Vagina (tissue), 2 donors: Measurements from ENCODE around the gene IGFBP5. TPM values are rescaled to one million over a fixed set of nuclear protein-coding genes. Genes with fewer than 3 reads are reported as not detected.

Experiments
- DNase-seq, 2 donors: peaks; one replicate each; pipeline ENCODE4 v3.0.0-alpha.2; 2017; ENCODE audit errors: extremely low spot score in 2 of 2
- H3K27ac ChIP-seq: fragments of 200-600 bp; sonication (generic); one replicate; pipeline ENCODE4 v1.5.1; 2019
- H3K27me3 ChIP-seq: fragments of 200-600 bp; sonication (generic); one replicate; pipeline ENCODE4 v1.5.1; 2019
- H3K36me3 ChIP-seq, 2 donors: fragments of 200-600 bp; sonication (generic); one replicate each; pipeline ENCODE4 v1.5.1; 2017 to 2019
- H3K4me1 ChIP-seq: fragments of 200-600 bp; sonication (generic); one replicate; pipeline ENCODE4 v1.5.1; 2019
- H3K4me3 ChIP-seq, 2 donors: fragments of 200-600 bp; sonication (generic); 1 replicate in 1 of 2; 2 replicates in 1 of 2; pipeline ENCODE4 v1.5.1; 2016 to 2019
- H3K9me3 ChIP-seq: fragments of 200-600 bp; sonication (generic); one replicate; pipeline ENCODE4 v1.5.1; 2019
- CTCF ChIP-seq, 3 experiments: fragments of 450-650 bp in 2 of 3; fragments of 200-600 bp in 1 of 3; sonication (generic) in 1 of 3; IDR thresholded peaks; one replicate each; pipeline ENCODE4 v1.5.1; 2017 to 2019; ENCODE audit warnings: antibody characterized with exemption in 3 of 3, mild to moderate bottlenecking in 2 of 3, moderate library complexity in 2 of 3
- POLR2A ChIP-seq, 2 donors: fragments of 450-650 bp; IDR thresholded peaks; one replicate each; pipeline ENCODE4 v1.6.1; 2017; ENCODE audit warnings: antibody characterized with exemption in 2 of 2, mild to moderate bottlenecking in 2 of 2, moderate library complexity in 2 of 2
- POLR2AphosphoS5 ChIP-seq, 2 donors: sonication (generic); formaldehyde crosslinking; IDR thresholded peaks; one replicate each; pipeline ENCODE4 v1.9.0; 2017; ENCODE audit warnings: antibody characterized with exemption in 2 of 2, mild to moderate bottlenecking in 2 of 2, low read depth in 1 of 2; ENCODE audit not compliant: insufficient read depth in 1 of 2
- intact Hi-C: fragments of 100-400 bp; cut with DNase I; formaldehyde crosslinking; loops from one replicate; pipeline ENCODE4 v1.15.1; 2023
- total RNA-seq: library from RNA; depleted of rRNA; stranded (reverse); fragments of >200 nt; gene quantifications from one replicate; pipeline ENCODE4 v1.2.3, GENCODE V29; 2016

IGFBP5 gene
- total RNA-seq, 1 donor from 2014 or later, result 1,041 TPM

GRCh38 chr2:216671081-216671411, 24.3 kb downstream of the IGFBP5 start:
- peaks cover 0 to 19% of the 10 kb centered on the region in 2 donors for H3K36me3 ChIP-seq
- peak overlapping the region; percentile 18 for H3K27ac ChIP-seq
- H3K4me3 ChIP-seq, result no peak overlapping the region
- no peak for DNase-seq
- H3K27me3 ChIP-seq, result no peaks in the 10 kb centered on the region
- no peaks in the 10 kb centered on the region for H3K9me3 ChIP-seq
- TF ChIP-seq POLR2AphosphoS5 (IDR thresholded peaks at IDR 0.05; ENCODE audit: insufficient read depth in 1 of 2, low read depth in 1 of 2), result no peak
- no peak for TF ChIP-seq CTCF (IDR thresholded peaks at IDR 0.05)
- no peak for TF ChIP-seq POLR2A (IDR thresholded peaks at IDR 0.05)
- H3K4me1 ChIP-seq, result peaks cover 5% of the 10 kb centered on the region
- intact Hi-C loops, result no loop called here

GRCh38 chr2:216670266-216671080, 24.9 kb downstream of the IGFBP5 start:
- H3K9me3 ChIP-seq, result no peaks in the 10 kb centered on the region
- H3K27me3 ChIP-seq, result no peaks in the 10 kb centered on the region
- H3K36me3 ChIP-seq, result peaks cover 0 to 13% of the 10 kb centered on the region in 2 donors
- H3K27ac ChIP-seq, result peak overlapping the region; percentile 18
- peaks cover 10% of the 10 kb centered on the region for H3K4me1 ChIP-seq
- no peak overlapping the region for H3K4me3 ChIP-seq
- no peak for DNase-seq
- intact Hi-C loops, result no loop called here
- TF ChIP-seq POLR2AphosphoS5 (IDR thresholded peaks at IDR 0.05; ENCODE audit: insufficient read depth in 1 of 2, low read depth in 1 of 2) (peak in 1 of 2 donors; percentile 17), POLR2A (IDR thresholded peaks at IDR 0.05) (no peak)

- Histone ChIP-seq H3K36me3 (no peaks in the 10 kb centered on the region), H3K27me3 (no peaks in the 10 kb centered on the region), H3K9me3 (no peaks in the 10 kb centered on the region), H3K4me3 (no peak overlapping the region), H3K4me1 (peaks cover 22% of the 10 kb centered on the region), H3K27ac (no peak overlapping the region)
- intact Hi-C loops, result loop anchor here (2.0 kb wide), 1 partner anchor 148 kb away; no protein-coding TSS in a partner anchor
- DNase-seq, result no peak
- TF ChIP-seq POLR2A (IDR thresholded peaks at IDR 0.05), result peak in 1 of 2 donors; percentile 2
- TF ChIP-seq CTCF (IDR thresholded peaks at IDR 0.05), result peak; percentile 92 to 99 (median 96)
- TF ChIP-seq POLR2AphosphoS5 (IDR thresholded peaks at IDR 0.05; ENCODE audit: insufficient read depth in 1 of 2, low read depth in 1 of 2), result peak in 1 of 2 donors; percentile 35
These were observed 28.7 kb downstream of the IGFBP5 start for GRCh38 chr2:216666461-216667233.

GRCh38 chr2:216665717-216666116, 29.6 kb downstream of the IGFBP5 start:
- no peak for DNase-seq
- no peak for TF ChIP-seq CTCF (IDR thresholded peaks at IDR 0.05)
- no peak for TF ChIP-seq POLR2AphosphoS5 (IDR thresholded peaks at IDR 0.05; ENCODE audit: insufficient read depth in 1 of 2, low read depth in 1 of 2)
- no peak for TF ChIP-seq POLR2A (IDR thresholded peaks at IDR 0.05)
- Histone ChIP-seq H3K9me3 (no peaks in the 10 kb centered on the region), H3K4me1 (peaks cover 22% of the 10 kb centered on the region), H3K36me3 (no peaks in the 10 kb centered on the region), H3K27me3 (no peaks in the 10 kb centered on the region), H3K27ac (no peak overlapping the region), H3K4me3 (no peak overlapping the region)
- intact Hi-C loops, result loop anchor here (2.0 kb wide), 1 partner anchor 147 kb away; no protein-coding TSS in a partner anchor

GRCh38 chr2:216665242-216665641, 30.1 kb downstream of the IGFBP5 start:
- intact Hi-C loops, result no loop called here
- DNase-seq, result no peak
- Histone ChIP-seq H3K27ac (no peak overlapping the region), H3K4me3 (no peak overlapping the region), H3K27me3 (no peaks in the 10 kb centered on the region), H3K36me3 (no peaks in the 10 kb centered on the region), H3K4me1 (peaks cover 22% of the 10 kb centered on the region), H3K9me3 (no peaks in the 10 kb centered on the region)
- no peak for TF ChIP-seq POLR2A (IDR thresholded peaks at IDR 0.05)
- TF ChIP-seq POLR2AphosphoS5 (IDR thresholded peaks at IDR 0.05; ENCODE audit: insufficient read depth in 1 of 2, low read depth in 1 of 2), result peak in 1 of 2 donors; percentile 76
